ENCODE data around the gene PIH1D1.
"Not testable (repeated sequence)": the region's sequence is repeated elsewhere in the genome, so short reads cannot be mapped to it uniquely, and the experiment has no call there.

- TF ChIP-seq EP300 (conservative IDR thresholded peaks at IDR 0.05; ENCODE audit: poor library complexity, severe bottlenecking); CTCF (IDR thresholded peaks at IDR 0.05; ENCODE audit: poor library complexity, severe bottlenecking); EZH2 (IDR thresholded peaks at IDR 0.05; ENCODE audit: borderline replicate concordance, insufficient read depth, low read length, poor library complexity, severe bottlenecking); REST (IDR thresholded peaks at IDR 0.05; ENCODE audit: borderline replicate concordance); MXI1 (conservative IDR thresholded peaks at IDR 0.05; ENCODE audit: poor library complexity, severe bottlenecking); POLR2AphosphoS5 (IDR thresholded peaks at IDR 0.05); SMC3 (conservative IDR thresholded peaks at IDR 0.05; ENCODE audit: poor library complexity); RAD21 (conservative IDR thresholded peaks at IDR 0.05): not testable (repeated sequence)
Measured at GRCh38 chr19:49444100-49444700, 7.4 kb downstream of the PIH1D1 start.
